HG03460 (cell line): ENCODE data around the gene ADARB2.
"Not testable (repeated sequence)": the region's sequence is repeated elsewhere in the genome, so short reads cannot be mapped to it uniquely, and the experiment has no call there.

Source experiments
- ATAC-seq: cut with Tn5 transposase; IDR thresholded peaks from one replicate; pipeline ENCODE4 v1.9.1; 2021; ENCODE audit not compliant: unreplicated experiment

ADARB2 gene

GRCh38 chr10:1737222-1738061 is at the start of gene ADARB2:
TSS of gene ADARB2 (minus strand) at chr10:1737525.
- peak; percentile 72 for ATAC-seq

- no peak for ATAC-seq
Measured at GRCh38 chr10:1785835-1786234, 48.5 kb upstream of the ADARB2 start.

GRCh38 chr10:1782841-1783240 is 45.5 kb upstream of the ADARB2 start:
- ATAC-seq = no peak

- ATAC-seq = no peak
Measured at GRCh38 chr10:1779796-1780195, 42.5 kb upstream of the ADARB2 start.

DNA sequence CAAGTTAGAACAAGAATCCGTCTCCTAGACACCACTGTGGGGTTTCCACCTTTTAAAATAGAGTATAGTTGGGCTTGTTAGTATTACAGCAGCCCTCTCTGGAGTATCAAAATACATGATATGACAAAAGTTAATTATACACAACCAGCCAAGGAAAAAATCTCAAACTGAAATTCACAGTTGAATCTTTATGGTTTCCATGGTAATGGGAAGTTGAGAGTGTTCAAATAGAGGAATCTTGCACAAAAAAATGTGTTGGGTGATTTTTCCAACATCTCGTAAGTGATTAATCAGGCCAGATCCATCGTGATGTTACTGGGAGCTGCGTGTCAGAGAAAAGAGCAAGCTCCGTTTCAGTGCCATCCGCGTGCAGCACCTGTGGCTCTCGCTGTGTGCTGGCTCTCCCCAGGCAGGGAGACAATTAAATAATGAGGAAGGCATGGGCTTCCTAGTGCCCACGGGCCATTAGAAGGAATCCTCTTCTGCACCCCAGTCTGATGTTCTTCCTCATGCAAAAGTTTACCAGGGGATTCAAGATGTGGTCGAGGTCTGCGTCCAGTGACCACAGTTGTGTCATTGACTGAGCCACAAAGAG is 41.1 kb upstream of the ADARB2 start:
- no peak for ATAC-seq

- ATAC-seq = no peak
Measured at GRCh38 chr10:1776127-1776662, 38.9 kb upstream of the ADARB2 start.

DNA sequence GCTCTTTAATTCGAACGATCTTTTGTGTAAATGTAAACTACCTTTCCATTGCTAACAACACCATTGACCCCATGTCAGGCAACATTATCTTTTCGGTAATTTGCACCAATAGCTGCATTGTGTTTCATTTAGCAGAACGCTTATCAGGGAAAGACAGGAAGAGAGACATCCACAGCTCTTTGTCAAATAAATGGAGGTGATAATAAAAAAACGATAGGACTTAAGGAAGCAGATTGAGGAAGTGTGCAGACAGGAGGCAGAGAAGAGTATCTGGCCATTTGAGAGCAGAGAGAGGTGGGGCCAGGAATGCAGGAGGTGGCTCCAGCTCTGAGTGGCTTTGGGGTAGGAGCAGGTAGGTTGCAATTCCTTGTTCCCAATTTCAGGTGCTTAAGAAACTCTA is 37.5 kb upstream of the ADARB2 start:
- no peak for ATAC-seq

- ATAC-seq = not testable (repeated sequence)
Measured at GRCh38 chr10:1773204-1773603, 35.9 kb upstream of the ADARB2 start.

DNA sequence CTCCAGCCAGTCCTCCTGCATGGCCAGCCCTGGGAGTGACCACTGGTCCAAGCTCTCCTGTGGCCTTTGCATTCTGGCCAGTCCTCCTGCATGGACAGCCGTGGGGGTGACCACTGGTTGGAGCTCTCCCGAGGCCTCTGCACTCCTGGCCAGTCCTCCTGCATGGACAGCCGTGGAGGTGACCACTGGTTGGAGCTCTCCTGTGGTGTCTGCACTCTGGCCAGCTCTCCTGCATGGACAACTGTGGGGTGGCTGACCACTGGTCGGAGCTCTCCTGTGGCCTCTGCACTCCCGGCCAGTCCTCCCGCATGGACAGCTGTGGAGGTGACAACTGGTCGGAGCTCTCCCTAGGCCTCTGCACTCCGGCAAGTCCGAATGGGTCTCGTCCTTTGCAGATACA is 28.7 kb upstream of the ADARB2 start:
- no peak for ATAC-seq

- no peak for ATAC-seq
Measured at GRCh38 chr10:1762076-1762475, 24.8 kb upstream of the ADARB2 start.

- no peak for ATAC-seq
Measured at GRCh38 chr10:1754506-1755153, 17.3 kb upstream of the ADARB2 start.

- ATAC-seq = no peak
Measured at GRCh38 chr10:1752153-1752552, 14.8 kb upstream of the ADARB2 start.

GRCh38 chr10:1747590-1748157 is 10.3 kb upstream of the ADARB2 start:
- no peak for ATAC-seq

GRCh38 chr10:1746796-1747195 is 9.5 kb upstream of the ADARB2 start:
- no peak for ATAC-seq

- ATAC-seq = no peak
Measured at GRCh38 chr10:1745780-1746456, 8.6 kb upstream of the ADARB2 start.

- no peak for ATAC-seq
Measured at GRCh38 chr10:1744524-1744923, 7.2 kb upstream of the ADARB2 start.

- no peak for ATAC-seq
Measured at GRCh38 chr10:1743141-1743540, 5.8 kb upstream of the ADARB2 start.

- no peak for ATAC-seq
Measured at GRCh38 chr10:1741450-1741849, 4.1 kb upstream of the ADARB2 start.

- no peak for ATAC-seq
Measured at GRCh38 chr10:1739751-1740150, 2.4 kb upstream of the ADARB2 start.

GRCh38 chr10:1738950-1739349 is 1.6 kb upstream of the ADARB2 start:
- peak; percentile 55 for ATAC-seq

DNA sequence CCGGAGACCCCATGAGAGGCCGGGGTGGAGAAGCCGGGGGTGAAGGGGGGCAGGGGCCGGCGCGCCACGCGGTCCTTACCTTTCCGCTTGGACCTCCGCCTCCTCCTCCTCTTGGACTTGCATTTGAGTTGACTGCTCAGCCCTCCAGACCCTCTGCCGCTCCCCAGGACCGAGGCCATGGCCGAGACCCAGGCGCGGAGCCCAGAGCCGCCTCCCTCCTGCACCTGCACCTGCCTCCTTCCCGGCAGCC is 428 bp downstream of the ADARB2 start:
- peak; percentile 23 for ATAC-seq
